Fibroblast of gingiva (primary cell): ENCODE results near the gene ANKRD40.
A peak's percentile ranks its signal among the peaks of the same experiment; 100 is the strongest.
"Not testable (repeated sequence)": the region's sequence is repeated elsewhere in the genome, so short reads cannot be mapped to it uniquely, and the experiment has no call there.

Source experiments
- DNase-seq: peaks from one replicate; pipeline ENCODE4 v3.0.0-alpha.2; 2011; ENCODE audit warnings: low read depth

Gene ANKRD40, protein sequence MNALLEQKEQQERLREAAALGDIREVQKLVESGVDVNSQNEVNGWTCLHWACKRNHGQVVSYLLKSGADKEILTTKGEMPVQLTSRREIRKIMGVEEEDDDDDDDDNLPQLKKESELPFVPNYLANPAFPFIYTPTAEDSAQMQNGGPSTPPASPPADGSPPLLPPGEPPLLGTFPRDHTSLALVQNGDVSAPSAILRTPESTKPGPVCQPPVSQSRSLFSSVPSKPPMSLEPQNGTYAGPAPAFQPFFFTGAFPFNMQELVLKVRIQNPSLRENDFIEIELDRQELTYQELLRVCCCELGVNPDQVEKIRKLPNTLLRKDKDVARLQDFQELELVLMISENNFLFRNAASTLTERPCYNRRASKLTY

DNA sequence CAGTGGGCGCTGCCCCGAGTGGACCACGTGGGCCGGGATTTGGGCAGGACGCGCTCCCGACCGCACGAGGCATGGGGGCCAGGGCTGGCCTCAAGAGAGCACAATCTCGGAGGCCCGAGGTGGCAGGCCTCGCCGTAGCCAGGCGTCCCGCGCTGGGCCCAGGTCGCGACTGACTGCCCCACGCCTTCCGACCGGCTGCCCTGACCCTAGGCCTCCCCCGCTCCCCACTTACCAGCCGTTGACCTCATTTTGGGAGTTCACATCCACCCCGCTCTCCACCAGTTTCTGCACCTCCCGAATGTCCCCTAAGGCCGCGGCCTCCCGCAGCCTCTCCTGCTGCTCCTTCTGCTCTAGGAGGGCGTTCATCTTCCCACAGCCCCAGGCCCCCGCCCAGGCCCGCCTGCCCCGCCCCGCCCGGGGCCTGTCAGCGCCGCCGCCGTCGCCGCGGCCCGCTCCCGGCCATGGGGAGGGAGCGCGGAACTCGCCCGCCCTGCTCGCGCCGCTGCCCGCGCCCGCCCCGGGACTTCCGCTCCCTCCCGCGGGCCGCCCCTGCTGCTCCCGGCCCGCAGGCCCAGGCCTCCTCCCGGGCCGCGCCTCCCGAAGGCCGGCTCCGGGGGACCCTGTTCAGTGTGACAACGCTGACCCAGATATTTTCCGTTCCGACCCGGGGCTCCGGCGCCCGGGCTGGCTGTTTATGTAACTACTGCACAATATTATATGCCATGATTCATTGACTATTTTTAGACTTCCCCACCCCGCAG, at the start of gene ANKRD40:
TSS of gene ANKRD40 (minus strand) at position 626 of the 761 bp plus-strand sequence. CDS start at position 366, 260 bp downstream.
- peak; percentile 93 for DNase-seq

DNA sequence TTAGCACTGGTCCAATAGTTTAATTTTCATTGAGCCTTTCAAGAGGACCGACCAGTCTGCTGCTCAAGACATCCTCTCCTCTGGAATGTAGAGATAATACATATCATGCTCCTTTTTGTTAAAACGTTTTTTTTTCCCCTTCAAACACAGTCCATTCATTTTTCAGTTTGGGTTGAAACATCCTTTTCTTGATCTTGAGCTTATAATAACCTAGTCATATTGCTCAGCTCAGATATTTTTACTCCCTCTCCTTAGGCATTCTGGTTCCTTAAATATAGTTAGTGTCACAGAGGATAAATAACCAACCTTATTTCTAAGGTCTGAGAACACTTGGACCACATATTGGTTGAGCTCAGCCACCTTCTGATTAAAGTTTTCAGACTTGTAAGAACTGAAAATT, 46.8 kb upstream of the ANKRD40 start:
- DNase-seq, result no peak

DNA sequence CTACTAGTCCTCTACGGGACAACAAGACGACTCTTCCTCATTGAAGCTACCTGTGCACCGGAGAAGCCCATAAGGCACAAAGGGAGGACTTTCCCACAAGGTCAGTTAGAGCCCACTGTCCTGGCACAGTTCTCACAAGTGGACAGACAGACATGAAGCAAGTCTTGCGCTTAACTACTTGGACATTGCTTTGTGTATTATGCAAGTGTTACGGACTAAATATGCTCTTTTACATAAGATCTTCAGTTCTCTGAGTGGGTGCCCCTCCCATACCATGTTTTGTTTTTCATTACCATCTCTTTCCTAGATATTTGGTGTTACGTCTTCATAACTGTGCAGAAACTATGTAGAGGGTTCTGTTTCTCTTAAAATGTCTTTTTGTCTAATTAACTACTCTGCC, 41.5 kb upstream of the ANKRD40 start:
- no peak for DNase-seq

DNA sequence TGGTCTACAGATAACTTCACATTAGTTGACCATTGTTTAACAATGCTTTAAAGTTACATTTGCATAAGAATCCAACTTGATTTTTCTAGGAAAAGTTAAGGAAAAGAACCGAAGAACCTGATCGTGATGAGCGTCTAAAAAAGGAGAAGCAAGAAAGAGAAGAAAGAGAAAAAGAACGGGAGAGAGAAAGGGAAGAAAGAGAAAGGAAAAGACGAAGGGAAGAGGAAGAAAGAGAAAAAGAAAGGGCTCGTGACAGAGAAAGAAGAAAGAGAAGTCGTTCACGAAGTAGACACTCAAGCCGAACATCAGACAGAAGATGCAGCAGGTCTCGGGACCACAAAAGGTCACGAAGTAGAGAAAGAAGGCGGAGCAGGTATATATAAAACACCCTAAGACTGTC, 37.9 kb upstream of the ANKRD40 start:
- DNase-seq, result no peak

DNA sequence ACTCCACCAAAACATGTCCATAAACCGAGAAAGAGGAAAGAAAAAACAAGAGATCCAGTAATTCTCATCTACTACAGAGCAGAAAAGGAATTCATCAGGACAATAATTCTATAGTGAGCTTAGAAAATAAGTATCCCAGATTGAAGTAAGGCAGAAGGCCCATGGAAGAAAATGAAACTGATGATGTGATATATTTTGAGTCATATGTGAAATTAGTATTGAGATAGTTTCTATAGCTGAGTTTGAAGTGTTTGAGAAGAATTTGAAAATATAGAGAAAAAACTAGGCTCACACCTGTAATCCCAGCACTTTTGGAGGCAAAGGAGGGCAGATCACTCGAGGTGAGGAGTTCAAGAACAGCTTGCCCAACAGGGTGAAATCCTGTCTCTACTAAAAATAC, 31.4 kb upstream of the ANKRD40 start:
- DNase-seq, result no peak

DNA sequence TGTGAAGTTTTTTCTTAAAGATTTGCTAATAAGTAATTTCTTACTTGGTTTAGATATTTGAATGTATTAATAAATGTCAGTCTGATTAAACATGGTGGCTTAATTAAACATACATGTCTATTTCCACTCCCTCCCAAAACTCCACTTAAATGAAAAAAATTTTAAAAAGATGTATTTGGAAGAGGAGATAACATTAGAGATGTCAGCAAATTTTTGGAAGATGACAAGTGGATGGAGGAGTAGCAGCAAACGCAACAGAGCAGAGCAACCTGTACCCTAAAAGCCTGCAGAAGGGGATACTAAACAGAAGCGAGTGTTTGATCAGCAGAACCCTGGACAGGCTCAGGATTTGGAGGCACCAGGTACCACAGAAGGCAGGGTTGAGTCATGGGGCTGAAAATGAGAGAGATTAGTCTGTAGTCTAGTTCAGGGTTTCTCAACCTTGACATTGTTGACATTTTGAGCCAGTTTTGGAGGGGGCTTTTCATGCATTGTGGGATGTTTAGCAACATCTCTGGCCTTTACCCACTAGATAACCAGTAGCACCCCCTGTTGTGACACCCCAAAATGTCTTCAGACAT, 29.5 kb upstream of the ANKRD40 start:
- no peak for DNase-seq

DNA sequence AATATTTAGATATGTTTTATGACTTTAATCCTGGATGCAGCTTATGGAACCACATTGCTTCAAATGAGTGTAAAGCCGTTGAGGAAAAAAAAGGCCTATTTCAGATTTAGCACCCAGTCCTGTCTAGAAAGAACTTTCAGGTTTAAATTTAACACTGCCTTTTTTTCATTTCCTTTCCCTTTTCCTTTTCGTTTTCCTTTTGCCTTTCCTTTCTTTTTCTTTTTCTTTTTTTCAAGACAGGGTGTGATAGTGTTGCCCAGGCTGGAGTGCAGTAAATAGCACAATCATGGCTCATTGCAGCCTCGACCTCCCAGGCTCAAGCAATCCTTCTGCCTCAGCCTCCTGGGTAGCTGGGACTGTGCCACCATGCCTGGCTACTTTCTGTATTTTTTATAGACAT, 27.6 kb upstream of the ANKRD40 start:
- no peak for DNase-seq

DNA sequence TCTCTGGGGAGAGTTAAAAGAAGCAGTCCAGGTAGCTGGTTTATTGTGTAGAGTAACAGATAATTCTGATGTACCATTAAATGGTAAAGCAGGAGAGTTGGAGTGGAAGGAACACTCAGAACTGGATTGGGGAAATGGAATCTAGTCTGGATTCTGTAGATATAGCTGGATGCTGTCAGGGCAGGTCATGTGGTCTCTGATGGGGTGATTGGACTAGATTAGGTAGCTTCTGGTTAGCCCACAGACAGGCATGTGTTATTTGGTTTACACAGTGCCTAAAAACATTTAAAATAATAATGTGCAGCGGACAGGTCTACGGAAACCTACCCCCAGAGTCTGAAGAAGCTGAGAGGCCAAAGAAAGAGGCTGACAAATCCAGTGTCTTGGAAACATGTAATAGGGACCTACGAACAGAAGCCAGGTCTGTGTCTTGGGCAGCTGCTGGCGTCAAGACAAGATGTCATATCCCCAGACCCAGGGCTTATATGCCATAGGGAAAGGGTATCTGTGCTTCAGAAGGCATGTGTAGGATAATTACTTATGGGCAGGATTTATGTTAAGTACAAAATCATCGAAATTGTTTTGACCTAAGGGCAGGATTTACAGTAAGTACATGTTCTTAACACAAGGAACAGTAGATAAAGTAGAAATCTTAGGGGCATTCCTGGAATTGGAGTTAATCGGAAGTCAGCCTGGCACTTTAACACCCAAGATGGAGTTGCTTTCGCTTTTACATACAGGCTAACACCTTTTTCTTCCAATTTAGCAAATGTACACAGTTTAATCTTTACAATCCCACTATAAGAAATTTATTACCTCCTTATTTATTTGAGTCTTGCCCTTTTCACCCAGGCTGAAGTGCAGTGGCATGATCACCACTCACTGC, 24.1 kb upstream of the ANKRD40 start:
- DNase-seq, result no peak

DNA sequence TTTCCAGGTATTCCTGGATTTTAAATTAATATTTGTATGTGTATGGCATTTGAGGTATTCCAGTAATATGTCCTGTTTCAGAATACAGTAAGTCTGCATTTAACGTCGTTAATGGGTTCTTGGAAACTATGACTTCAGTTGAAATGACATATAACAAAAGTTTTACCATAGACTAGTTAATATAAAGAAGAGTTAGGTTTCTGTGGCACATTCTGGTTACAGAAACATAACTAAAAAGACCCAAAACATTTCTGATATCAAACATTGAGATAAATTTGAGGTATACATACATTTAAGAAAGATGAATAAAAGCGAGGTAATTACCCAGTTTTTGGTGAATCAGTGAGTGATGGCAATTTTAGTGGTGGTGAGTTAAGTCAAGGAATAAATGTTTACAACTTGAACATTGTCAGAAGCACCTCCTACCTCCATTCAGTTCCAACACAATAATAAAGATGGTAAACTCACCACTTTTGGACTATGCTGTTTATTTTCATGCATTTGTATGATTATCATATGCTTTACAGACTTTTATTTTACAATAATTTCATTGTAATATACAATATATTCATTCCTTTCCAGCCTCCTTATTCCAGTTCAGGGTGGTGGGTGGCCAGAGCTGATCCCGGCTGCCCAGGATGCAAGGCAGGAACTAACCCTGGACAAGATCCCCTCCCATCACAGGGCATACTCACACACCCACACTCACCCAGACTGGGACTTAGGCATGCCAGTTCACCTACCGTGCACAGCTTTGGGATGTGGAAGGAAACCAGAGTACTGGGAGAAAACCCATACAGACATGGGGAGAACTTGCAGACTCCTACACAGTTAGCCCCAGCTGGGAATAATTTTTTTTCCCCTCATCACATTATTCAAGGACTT, 21.4 kb upstream of the ANKRD40 start:
- no peak for DNase-seq

DNA sequence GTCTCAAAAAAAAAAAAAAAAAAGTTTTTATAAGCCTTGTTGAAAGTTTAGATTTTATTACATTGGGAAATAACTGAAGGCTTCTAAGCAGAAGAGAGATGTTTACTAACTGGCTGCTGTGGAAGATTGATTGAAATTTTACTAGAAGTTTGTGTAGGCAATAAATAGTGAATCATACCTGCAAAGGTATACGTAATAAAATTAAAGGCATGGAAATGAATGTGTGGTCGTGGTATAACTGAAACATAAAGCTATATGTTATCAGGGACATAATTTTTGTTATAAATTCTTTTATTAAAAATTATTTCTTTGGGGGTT, 20.4 kb upstream of the ANKRD40 start:
- DNase-seq, result no peak

DNA sequence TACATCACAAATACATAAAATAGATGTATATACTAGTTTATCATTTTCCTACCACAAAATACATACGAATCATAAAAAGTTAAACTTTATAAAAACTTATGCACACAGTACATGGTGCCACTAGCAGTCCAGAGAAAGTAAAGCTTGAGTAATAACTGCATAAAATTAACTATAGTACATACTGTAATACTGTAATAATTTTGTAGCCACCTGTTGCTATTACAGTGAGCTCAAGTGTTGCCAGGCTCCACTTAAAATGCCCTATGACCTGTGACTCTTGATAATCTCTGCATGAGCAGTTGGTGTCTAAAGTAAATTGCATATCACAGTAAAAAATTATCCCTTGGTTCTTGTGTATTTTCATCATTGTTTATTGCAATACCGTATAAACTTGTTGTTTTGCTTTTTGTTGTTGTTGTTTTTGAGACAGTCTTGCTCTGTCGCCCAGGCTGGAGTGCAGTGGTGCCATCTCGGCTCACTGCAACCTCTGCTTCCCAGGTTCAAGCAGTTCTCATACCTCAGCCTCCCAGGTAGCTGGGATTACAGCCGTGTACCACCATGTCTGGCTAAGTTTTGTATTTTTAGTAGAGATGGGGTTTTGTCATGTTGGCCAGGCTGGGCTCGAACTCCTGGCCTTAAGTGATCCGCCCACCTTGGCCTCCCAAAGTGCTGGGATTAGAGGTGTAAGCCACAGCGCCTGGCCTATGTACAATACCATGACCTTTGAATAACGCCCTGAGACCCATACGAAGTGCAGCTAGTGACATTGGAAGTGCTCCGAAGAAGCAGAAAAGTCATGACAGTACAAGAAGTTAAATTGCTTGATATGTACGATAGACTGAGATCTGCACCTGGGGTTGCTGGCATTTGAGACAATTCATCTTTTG, 18.3 kb upstream of the ANKRD40 start:
- no peak for DNase-seq

DNA sequence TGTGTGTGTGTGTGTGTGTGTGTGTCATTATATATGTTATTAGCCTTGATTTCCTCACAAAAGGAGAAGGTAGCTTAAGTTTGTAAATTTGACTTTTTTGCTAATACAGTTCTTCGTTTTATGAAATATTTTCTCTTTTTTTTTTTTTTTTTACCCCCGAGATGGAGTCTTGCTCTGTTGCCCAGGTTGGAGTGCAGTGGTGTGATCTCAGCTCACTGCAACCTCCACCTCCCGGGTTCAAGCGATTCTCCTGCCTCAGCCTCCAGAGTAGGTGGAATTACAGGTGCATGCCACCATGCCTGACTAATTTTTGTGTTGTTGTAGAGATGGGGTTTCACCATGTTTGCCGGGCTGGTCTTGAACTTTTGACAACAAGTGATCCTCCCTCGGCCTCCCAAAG, 16.9 kb upstream of the ANKRD40 start:
- not testable (repeated sequence) for DNase-seq

DNA sequence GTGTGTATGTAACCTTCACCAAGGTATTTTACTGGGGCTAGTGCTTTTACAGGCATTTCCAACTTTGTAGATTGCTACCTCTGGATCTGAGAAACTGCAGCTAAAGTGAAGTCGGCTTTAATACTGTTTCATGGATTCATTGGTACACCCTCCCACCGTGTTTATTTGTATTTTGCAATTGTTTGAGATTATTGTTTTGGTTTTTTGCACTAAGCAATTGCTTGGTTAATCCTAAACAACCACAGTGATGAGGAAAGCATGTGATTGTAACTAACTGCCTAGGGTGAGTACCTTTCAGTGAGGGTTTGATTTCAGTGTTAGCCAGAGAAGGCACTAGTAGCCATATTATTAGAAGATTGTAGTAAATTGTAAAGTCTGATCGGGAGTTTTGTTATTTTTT, 15.0 kb upstream of the ANKRD40 start:
- DNase-seq, result peak; percentile 15

DNA sequence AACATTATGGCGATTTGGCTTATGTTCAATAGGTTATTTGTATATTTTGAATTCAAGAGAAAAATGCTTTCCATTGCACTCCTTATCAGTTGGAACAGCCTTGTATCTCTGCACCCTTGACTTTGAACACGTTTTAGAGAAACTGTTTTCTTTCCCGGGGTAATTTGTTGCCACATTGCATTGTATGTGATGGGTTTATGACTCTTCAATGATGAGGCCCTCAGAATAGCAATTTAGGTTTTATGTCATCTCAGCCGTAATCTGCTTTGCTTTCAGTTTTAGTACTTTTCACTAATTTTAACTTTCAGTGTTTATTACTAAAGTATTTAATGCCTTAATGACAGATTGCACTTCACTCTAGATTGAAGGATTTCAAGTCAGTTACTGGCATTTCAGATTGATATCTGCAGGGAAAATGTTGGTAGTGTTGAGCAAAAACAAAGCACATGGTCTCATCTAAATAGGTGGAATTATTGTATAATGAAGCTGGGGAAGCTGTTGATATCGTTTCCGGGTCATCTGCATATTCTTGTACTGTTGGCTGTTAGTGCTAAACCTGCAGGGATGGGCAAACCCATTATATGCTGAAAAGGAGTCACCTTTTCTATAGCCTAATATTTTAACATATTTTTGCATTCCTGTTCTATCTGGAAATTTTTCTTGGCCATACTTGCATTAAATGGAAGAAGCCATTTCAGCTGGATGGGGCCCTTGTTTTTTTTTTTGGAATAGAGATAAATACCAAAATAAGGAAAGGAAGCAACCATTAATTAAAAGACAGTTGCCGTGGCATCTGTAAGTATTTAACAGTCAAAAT, 13.7 kb upstream of the ANKRD40 start:
- DNase-seq, result no peak

DNA sequence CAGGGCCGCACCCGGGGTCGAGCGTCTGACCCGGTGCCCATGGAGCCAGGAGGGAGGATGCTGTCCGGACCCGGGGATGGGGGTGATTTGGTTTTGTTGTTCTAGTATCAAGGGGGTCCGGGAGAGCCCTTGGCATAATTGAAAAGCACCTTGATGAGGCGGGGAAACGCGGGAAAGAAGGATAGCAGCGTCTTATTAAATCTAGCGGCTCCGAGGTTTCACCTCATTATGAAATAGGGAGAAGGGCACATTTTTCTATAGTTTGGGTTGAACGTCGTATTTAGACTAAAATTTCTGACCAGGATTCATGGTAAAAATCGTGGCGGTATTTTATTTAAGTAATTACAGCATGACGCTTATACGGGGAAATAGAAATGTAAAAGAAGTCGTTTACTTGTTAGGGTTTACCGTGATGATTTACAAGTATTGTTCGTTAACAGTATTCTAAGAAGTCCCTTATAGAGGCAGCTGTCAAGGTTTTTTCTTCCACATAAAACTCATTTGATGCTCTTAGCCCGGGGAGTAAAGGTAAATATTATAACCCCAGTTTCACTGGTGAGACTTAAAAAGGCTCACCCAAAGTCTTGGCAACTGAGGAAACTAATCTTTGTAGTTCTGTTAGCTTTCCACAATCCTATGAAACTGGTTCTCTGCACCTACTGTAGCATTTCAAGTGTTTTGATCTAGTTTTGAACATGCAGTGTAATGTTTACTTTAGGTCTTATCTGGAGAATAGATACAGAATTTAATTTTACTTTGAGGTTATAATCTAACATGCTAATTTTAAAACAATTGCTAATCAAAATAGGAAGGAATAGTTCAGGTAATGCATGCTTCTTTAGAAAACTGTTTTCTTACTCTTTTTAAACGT, 12.4 kb upstream of the ANKRD40 start:
- DNase-seq, result no peak

DNA sequence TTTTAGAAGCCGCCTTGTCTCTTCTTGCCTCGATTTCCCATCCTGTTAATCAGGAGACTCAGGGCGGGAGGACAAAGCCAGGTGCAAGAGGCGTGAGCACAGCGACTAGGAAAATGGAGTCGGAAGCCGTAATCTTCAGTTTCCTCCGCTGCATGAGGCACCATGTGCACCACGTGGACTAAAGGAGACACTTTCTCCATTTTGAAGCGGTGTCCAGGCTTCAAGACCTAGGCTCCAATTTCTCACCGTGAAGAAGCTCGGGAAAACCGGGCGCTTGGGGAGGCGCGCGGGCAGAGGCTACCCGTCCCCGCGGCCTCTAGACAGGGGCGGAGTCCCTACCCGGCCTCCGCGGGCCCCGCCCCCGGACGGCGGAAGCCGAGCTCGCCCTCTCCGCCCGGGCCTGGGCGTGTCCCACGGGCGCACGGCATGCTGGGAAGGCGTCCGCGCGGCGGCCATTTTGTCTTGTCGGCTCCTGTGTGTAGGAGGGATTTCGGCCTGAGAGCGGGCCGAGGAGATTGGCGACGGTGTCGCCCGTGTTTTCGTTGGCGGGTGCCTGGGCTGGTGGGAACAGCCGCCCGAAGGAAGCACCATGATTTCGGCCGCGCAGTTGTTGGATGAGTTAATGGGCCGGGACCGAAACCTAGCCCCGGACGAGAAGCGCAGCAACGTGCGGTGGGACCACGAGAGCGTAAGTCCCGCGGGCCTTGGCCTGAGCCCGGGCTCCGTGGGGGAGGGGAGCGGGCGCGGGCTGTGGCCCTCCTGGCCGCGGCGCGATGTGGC, 11.6 kb upstream of the ANKRD40 start, which contains the start of gene LUC7L3:
TSS of gene LUC7L3 (plus strand) at position 460 of the 780 bp plus-strand sequence. CDS start at position 590, 130 bp downstream.
- peak; percentile 92 for DNase-seq

DNA sequence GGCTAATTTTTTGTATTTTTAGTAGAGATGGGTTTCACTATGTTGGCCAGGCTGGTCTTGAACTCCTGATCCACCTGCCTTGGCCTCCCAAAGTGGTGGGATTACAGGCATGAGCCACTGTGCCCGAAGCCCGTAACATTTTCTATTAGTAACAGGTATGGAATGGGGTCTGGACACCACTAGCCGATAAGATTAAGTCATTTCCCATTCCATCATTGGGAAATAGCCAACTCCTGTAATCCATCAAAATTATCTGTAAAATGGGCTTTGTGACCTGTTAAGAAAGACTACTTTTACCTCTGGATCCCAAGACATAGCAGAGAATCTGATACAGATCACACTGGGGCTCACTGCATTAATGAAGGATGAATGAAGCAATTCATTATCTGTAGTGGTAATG, 7.8 kb upstream of the ANKRD40 start:
- no peak for DNase-seq
